ENCODE measurements around the gene MEIS2.

DNA sequence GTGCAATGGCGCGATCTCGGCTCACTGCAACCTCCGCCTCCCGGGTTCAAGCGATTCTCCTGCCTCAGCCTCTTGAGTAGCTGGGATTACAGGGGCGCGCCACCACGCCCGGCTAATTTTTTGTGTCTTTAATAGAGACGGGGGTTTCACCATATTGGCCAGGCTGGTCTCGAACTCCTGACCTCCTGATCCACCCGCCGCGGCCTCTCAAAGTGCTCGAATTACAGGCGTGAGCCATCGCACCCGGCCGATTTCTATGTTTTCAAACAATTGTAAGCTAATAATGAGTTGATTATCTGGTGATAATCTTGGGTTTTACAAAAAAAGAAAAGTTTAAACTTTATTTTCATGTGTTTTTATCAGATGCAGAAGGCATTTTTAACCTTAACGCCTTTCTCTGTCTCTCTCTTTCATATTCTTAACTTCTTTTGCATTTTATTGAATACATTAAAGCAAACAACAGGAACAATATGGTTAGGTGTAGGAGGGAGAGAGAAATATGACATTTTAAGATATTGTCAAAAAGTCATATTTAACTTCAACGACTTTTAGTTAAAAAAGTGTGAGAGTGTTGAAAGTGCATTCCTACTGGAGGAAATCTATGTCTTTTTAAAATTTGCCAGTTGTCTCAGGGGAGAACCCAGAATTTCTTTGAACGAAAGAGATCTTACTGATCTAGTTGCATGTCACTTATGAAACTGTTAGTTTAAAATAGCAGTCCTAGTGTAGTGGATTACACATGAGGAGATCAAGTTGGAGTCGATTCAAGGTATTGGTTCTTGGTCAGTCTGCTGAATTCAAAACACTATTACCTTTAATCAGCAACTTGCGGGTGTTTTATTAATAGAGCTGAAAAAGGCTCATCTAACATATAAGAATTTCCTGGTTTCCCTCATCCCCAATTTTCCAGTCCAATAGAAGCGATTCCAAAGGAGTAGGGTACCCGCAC, 3.4 kb upstream of the MEIS2 start:
- TF ChIP-seq, protein P1, sequence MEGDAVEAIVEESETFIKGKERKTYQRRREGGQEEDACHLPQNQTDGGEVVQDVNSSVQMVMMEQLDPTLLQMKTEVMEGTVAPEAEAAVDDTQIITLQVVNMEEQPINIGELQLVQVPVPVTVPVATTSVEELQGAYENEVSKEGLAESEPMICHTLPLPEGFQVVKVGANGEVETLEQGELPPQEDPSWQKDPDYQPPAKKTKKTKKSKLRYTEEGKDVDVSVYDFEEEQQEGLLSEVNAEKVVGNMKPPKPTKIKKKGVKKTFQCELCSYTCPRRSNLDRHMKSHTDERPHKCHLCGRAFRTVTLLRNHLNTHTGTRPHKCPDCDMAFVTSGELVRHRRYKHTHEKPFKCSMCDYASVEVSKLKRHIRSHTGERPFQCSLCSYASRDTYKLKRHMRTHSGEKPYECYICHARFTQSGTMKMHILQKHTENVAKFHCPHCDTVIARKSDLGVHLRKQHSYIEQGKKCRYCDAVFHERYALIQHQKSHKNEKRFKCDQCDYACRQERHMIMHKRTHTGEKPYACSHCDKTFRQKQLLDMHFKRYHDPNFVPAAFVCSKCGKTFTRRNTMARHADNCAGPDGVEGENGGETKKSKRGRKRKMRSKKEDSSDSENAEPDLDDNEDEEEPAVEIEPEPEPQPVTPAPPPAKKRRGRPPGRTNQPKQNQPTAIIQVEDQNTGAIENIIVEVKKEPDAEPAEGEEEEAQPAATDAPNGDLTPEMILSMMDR (IDR thresholded peaks at IDR 0.05), result no peak
- no peak for TF ChIP-seq POLR2AphosphoS5 (IDR thresholded peaks at IDR 0.05)

All from suprapubic skin (tissue), 3 donors.